ENCODE data around the gene TPBG. TPM values are rescaled to one million over a fixed set of nuclear protein-coding genes. Genes with fewer than 3 reads are reported as not detected.

TPBG gene
- total RNA-seq, 2 donors from 2014 or later = 7.4 to 16.7 TPM

- TF ChIP-seq, protein P1, sequence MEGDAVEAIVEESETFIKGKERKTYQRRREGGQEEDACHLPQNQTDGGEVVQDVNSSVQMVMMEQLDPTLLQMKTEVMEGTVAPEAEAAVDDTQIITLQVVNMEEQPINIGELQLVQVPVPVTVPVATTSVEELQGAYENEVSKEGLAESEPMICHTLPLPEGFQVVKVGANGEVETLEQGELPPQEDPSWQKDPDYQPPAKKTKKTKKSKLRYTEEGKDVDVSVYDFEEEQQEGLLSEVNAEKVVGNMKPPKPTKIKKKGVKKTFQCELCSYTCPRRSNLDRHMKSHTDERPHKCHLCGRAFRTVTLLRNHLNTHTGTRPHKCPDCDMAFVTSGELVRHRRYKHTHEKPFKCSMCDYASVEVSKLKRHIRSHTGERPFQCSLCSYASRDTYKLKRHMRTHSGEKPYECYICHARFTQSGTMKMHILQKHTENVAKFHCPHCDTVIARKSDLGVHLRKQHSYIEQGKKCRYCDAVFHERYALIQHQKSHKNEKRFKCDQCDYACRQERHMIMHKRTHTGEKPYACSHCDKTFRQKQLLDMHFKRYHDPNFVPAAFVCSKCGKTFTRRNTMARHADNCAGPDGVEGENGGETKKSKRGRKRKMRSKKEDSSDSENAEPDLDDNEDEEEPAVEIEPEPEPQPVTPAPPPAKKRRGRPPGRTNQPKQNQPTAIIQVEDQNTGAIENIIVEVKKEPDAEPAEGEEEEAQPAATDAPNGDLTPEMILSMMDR (IDR thresholded peaks at IDR 0.05) = no peak
- H3K4me1 ChIP-seq = no peaks in the 10 kb centered on the region
- no peaks in the 10 kb centered on the region for H3K9me3 ChIP-seq
- DNase-seq (ENCODE audit: low spot score) = no peak
- H3K27ac ChIP-seq = no peak overlapping the region
- no peaks in the 10 kb centered on the region for H3K36me3 ChIP-seq
- H3K4me3 ChIP-seq = no peak overlapping the region
- no peaks in the 10 kb centered on the region for H3K27me3 ChIP-seq
Measured at GRCh38 chr6:82415820-82416219, 52.2 kb downstream of the TPBG start.

DNA sequence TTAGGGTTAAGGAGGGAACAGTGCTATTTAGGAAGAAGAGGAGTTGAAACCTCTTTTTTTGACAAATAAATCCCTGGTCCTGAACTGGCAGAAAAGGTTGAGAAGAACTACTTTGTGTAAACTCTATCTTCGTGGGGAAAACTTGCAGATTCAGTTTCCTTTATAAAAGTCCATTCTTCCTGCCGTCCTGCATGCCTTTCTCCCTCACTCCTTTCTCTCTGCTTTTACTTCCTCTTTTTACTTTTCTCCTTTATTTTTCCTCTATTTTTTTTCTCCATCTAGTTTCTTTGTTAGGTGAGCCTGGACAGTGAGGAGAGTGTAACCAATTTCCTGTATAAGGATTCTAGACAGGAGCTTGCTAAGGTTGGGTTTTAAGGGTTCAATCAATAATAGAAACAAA, 52.7 kb downstream of the TPBG start:
- Histone ChIP-seq H3K27me3 (no peaks in the 10 kb centered on the region), H3K4me3 (no peak overlapping the region), H3K4me1 (no peaks in the 10 kb centered on the region), H3K36me3 (no peaks in the 10 kb centered on the region), H3K27ac (no peak overlapping the region), H3K9me3 (no peaks in the 10 kb centered on the region)
- TF ChIP-seq, protein P1 (IDR thresholded peaks at IDR 0.05) = no peak
- no peak for DNase-seq (ENCODE audit: low spot score)

Other genes with a start within 250 kb of the TPBG start
- 10 to 100 TPM; 24.8 TPM for gene IBTK, start 116.1 kb upstream of the TPBG start, total RNA-seq